Fibroblast of lung (primary cell): ENCODE results near the gene CNTNAP5. TPM values are rescaled to one million over a fixed set of nuclear protein-coding genes. Genes with fewer than 3 reads are reported as not detected.

Experiments used
- DNase-seq, 2 donors: peaks; one replicate each; pipeline versions ENCODE4 v3.0.0 to v3.0.0-alpha.2; 2010; ENCODE audit warnings: low read depth in 2 of 2
- H2AFZ ChIP-seq: 2 replicates; pipeline ENCODE4 v1.5.1; 2012; ENCODE audit warnings: low read length, control low read depth, inconsistent platforms
- H3K27ac ChIP-seq: 2 replicates; pipeline ENCODE4 v1.5.1; 2011; ENCODE audit warnings: low read length, control low read depth; ENCODE audit not compliant: insufficient read depth
- H3K27me3 ChIP-seq: 2 replicates; pipeline ENCODE4 v1.5.1; 2011; ENCODE audit warnings: mild to moderate bottlenecking, low read length; ENCODE audit not compliant: control insufficient read depth, insufficient read depth
- H3K36me3 ChIP-seq: 2 replicates; pipeline ENCODE4 v1.5.1; 2011; ENCODE audit warnings: low read length; ENCODE audit not compliant: control insufficient read depth, insufficient read depth
- H3K4me1 ChIP-seq: 2 replicates; pipeline ENCODE4 v1.5.1; 2011; ENCODE audit warnings: low read length; ENCODE audit not compliant: control insufficient read depth, insufficient read depth; ENCODE audit errors: extremely low read depth
- H3K4me2 ChIP-seq: 2 replicates; pipeline ENCODE4 v1.5.1; 2011; ENCODE audit warnings: low read length, control low read depth; ENCODE audit not compliant: insufficient read depth; ENCODE audit errors: extremely low read depth
- H3K4me3 ChIP-seq, 4 experiments: fragments of 200-600 bp in 1 of 4; sonication (generic) in 1 of 4; replicated peaks in 1 of 4; 2 replicates each; pipeline ENCODE4 v1.5.1; 2011 to 2016; ENCODE audit warnings: low read length in 4 of 4, low read depth in 3 of 4, mild to moderate bottlenecking in 3 of 4, control low read depth in 2 of 4, inconsistent platforms in 1 of 4, mixed read lengths in 1 of 4; ENCODE audit not compliant: insufficient read depth in 1 of 4; ENCODE audit errors: control extremely low read depth in 1 of 4
- H3K79me2 ChIP-seq: 2 replicates; pipeline ENCODE4 v1.5.1; 2012; ENCODE audit warnings: mild to moderate bottlenecking, low read length, inconsistent platforms; ENCODE audit not compliant: control insufficient read depth, insufficient read depth
- H3K9ac ChIP-seq: 2 replicates; pipeline ENCODE4 v1.5.1; 2011; ENCODE audit warnings: mild to moderate bottlenecking, low read length, control low read depth; ENCODE audit not compliant: insufficient read depth
- H3K9me3 ChIP-seq: 2 replicates; pipeline ENCODE4 v1.5.1; 2012; ENCODE audit warnings: low read depth, low read length; ENCODE audit not compliant: control insufficient read depth, insufficient read depth
- H4K20me1 ChIP-seq: 2 replicates; pipeline ENCODE4 v1.5.1; 2011; ENCODE audit warnings: low read length; ENCODE audit not compliant: control insufficient read depth, insufficient read depth; ENCODE audit errors: extremely low read depth
- CTCF ChIP-seq, 2 donors: IDR thresholded peaks in 1 of 2; conservative IDR thresholded peaks in 1 of 2; 1 replicate in 1 of 2; 2 replicates in 1 of 2; pipeline ENCODE4 v1.5.1; 2011 to 2012; ENCODE audit warnings: low read length in 2 of 2, control low read depth in 1 of 2, inconsistent platforms in 1 of 2, low read depth in 1 of 2, mild to moderate bottlenecking in 1 of 2
- EZH2 ChIP-seq: IDR thresholded peaks from 2 replicates; pipeline ENCODE4 v1.5.1; 2012; ENCODE audit warnings: low read length, control low read depth, mild to moderate bottlenecking; ENCODE audit errors: missing control alignments
- polyA plus RNA-seq, 2 donors: library from polyadenylated mRNA; depleted of rRNA in 1 of 2; stranded (reverse) in 1 of 2; unstranded in 1 of 2; fragments of >200 nt; gene quantifications; 2 replicates each; pipeline ENCODE4 v1.2.1, GENCODE V29; 2011 to 2012; ENCODE audit warnings: missing spikeins in 1 of 2
- total RNA-seq: library from RNA; depleted of rRNA; stranded (reverse); fragments of >200 nt; gene quantifications from 2 replicates; pipeline ENCODE4 v1.2.1, GENCODE V29; 2014

CNTNAP5 gene
- total and polyA plus RNA-seq, 2 donors (not counting 1 experiment from before 2014, with no cell fraction given), result not detected

DNA sequence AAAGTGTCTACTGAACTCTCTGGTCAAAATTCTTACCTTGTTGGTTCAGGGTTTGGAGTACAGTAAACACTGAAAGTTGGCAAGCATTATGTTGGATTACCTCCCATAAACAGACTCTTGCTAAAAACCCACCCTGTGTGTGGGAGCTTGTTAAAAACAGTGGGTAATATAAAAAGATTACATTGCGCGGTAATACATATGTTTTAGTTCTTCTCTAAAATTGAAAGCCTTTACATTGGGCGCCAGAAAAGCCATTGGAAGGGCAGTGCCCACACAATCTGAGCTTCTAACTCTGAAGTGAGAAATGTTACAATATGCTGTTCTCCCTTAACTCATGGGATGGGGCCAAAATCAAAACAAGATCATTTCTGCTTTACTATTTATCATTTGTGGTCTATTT lies 510.7 kb downstream of the CNTNAP5 start:
- H2AFZ ChIP-seq, result no peak overlapping the region
- no peak overlapping the region for H3K27ac ChIP-seq
- H4K20me1 ChIP-seq, result no peaks in the 10 kb centered on the region
- no peak for DNase-seq
- H3K36me3 ChIP-seq, result no peaks in the 10 kb centered on the region
- H3K79me2 ChIP-seq, result no peaks in the 10 kb centered on the region
- H3K9ac ChIP-seq, result no peak overlapping the region
- no peak for TF ChIP-seq EZH2
- no peak for TF ChIP-seq CTCF (conservative IDR thresholded peaks at IDR 0.05 in 1 of 2, IDR thresholded peaks at IDR 0.05 in 1 of 2; ENCODE audit: low read depth in 1 of 2, low read length in 2 of 2)
- H3K4me3 ChIP-seq, result no peak overlapping the region
- H3K4me2 ChIP-seq, result no peak overlapping the region
- no peaks in the 10 kb centered on the region for H3K9me3 ChIP-seq
- H3K27me3 ChIP-seq, result no peaks in the 10 kb centered on the region
- H3K4me1 ChIP-seq, result no peaks in the 10 kb centered on the region

DNA sequence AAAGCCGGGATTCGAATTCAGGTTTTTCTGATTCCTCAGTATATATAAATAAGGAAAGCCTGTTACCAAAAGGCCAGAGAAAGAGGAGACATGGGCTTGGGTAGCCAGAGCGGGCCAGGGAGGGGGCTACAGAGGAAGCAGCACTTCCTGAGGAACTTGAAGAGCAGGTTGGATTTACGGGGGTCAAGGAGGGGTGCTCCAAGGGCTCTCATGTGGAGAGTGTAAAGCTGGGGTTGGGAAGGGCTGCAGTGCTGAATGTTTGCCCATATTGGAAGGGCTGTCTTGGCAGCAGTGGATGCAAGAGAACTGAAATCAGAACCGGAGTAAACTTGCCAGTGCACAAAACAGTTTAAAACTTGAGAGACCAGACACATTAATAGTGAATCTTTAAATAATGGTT lies 511.5 kb downstream of the CNTNAP5 start:
- Histone ChIP-seq H3K27me3 (no peaks in the 10 kb centered on the region), H3K27ac (no peak overlapping the region), H3K36me3 (no peaks in the 10 kb centered on the region), H3K9ac (no peak overlapping the region), H3K4me3 (no peak overlapping the region), H3K4me1 (no peaks in the 10 kb centered on the region), H3K4me2 (no peak overlapping the region), H4K20me1 (no peaks in the 10 kb centered on the region), H2AFZ (no peak overlapping the region), H3K9me3 (no peaks in the 10 kb centered on the region), H3K79me2 (no peaks in the 10 kb centered on the region)
- no peak for DNase-seq
- TF ChIP-seq CTCF (conservative IDR thresholded peaks at IDR 0.05 in 1 of 2, IDR thresholded peaks at IDR 0.05 in 1 of 2; ENCODE audit: low read depth in 1 of 2, low read length in 2 of 2) (no peak), EZH2 (no peak)

DNA sequence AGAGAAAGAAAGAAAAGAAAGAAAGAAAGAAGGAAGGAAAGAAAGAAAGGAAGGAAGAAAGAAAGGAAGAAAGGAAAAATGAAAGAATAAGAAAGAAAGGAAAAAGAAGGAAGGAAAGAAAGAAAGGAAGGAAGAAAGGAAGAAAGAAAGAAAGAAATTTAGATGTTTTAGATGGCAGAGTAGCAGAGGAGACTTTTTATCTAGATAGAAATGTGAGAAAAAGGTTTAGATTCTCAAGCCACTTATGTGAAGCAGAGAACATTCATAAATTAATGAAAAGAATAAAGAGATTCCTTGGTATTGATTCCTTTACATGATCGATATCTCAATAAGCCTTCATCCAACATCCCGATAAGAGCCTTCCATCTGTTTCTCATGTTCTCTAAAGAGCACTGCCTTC lies 513.5 kb downstream of the CNTNAP5 start:
- TF ChIP-seq CTCF (conservative IDR thresholded peaks at IDR 0.05 in 1 of 2, IDR thresholded peaks at IDR 0.05 in 1 of 2; ENCODE audit: low read depth in 1 of 2, low read length in 2 of 2) (no peak), EZH2 (no peak)
- Histone ChIP-seq H3K4me2 (no peak overlapping the region), H3K27ac (no peak overlapping the region), H3K4me3 (no peak overlapping the region), H3K36me3 (no peaks in the 10 kb centered on the region), H3K9ac (no peak overlapping the region), H3K4me1 (no peaks in the 10 kb centered on the region), H4K20me1 (no peaks in the 10 kb centered on the region), H3K27me3 (no peaks in the 10 kb centered on the region), H3K79me2 (no peaks in the 10 kb centered on the region), H2AFZ (no peak overlapping the region), H3K9me3 (no peaks in the 10 kb centered on the region)
- no peak for DNase-seq
